Nephron (organoid): ENCODE results near the gene NEK11.
"Not testable (repeated sequence)": the region's sequence is repeated elsewhere in the genome, so short reads cannot be mapped to it uniquely, and the experiment has no call there.

ENCODE experiments used
- H3K27ac Mint-ChIP-seq, 3 experiments: 2 replicates each; pipeline ENCODE4 v1.8.0; 2020; ENCODE audit warnings: mixed read lengths in 3 of 3, mild to moderate bottlenecking in 2 of 3, moderate library complexity in 1 of 3
- H3K27me3 Mint-ChIP-seq: 2 replicates; pipeline ENCODE4 v1.8.0; 2021; ENCODE audit warnings: low read depth, mild to moderate bottlenecking, moderate library complexity, mixed read lengths
- H3K36me3 Mint-ChIP-seq: 2 replicates; pipeline ENCODE4 v1.8.0; 2020; ENCODE audit warnings: low read depth, mixed read lengths
- H3K4me1 Mint-ChIP-seq: 2 replicates; pipeline ENCODE4 v1.8.0; 2020; ENCODE audit warnings: mixed read lengths
- H3K4me3 Mint-ChIP-seq, 3 experiments: 2 replicates each; pipeline ENCODE4 v1.8.0; 2020; ENCODE audit warnings: mild to moderate bottlenecking in 3 of 3, mixed read lengths in 3 of 3, moderate library complexity in 2 of 3
- H3K9me3 Mint-ChIP-seq: 2 replicates; pipeline ENCODE4 v1.8.0; 2020; ENCODE audit warnings: mixed read lengths
- TF ChIP-seq, protein P1 (sequence below), 3 experiments: fragments of 200-600 bp; sonication (generic); IDR thresholded peaks; one replicate each; pipeline ENCODE4 v1.5.0; 2021; ENCODE audit warnings: antibody characterized with exemption in 3 of 3; ENCODE audit not compliant: unreplicated experiment in 3 of 3

Gene NEK11

DNA sequence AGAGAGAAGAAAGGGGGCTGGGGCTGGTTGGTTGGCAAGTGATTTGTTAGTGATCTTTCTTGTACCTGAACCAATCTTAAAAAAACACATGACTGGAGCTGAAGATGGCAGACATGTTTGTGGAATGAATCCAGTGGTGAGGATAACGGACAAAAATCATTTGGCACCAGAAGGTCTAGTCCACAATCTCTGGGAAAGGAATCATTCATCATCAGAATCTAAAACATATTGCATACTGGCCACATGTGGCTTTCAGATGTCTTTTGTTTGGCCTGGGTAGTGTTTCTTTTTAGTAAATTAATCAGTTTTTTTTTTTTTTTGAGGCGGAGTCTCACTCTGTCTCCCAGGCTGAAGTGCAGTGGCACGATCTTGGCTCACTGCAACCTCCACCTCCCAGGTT, 5.0 kb downstream of the NEK11 start:
- Mint-ChIP-seq H3K36me3 (peaks cover 14% of the 10 kb centered on the region), H3K4me1 (peaks cover 7% of the 10 kb centered on the region), H3K27me3 (no peaks in the 10 kb centered on the region), H3K4me3 (no peak overlapping the region), H3K9me3 (no peaks in the 10 kb centered on the region), H3K27ac (no peak overlapping the region)
- TF ChIP-seq, protein P1, sequence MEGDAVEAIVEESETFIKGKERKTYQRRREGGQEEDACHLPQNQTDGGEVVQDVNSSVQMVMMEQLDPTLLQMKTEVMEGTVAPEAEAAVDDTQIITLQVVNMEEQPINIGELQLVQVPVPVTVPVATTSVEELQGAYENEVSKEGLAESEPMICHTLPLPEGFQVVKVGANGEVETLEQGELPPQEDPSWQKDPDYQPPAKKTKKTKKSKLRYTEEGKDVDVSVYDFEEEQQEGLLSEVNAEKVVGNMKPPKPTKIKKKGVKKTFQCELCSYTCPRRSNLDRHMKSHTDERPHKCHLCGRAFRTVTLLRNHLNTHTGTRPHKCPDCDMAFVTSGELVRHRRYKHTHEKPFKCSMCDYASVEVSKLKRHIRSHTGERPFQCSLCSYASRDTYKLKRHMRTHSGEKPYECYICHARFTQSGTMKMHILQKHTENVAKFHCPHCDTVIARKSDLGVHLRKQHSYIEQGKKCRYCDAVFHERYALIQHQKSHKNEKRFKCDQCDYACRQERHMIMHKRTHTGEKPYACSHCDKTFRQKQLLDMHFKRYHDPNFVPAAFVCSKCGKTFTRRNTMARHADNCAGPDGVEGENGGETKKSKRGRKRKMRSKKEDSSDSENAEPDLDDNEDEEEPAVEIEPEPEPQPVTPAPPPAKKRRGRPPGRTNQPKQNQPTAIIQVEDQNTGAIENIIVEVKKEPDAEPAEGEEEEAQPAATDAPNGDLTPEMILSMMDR (IDR thresholded peaks at IDR 0.05; ENCODE audit: unreplicated experiment in 3 of 3): no peak

DNA sequence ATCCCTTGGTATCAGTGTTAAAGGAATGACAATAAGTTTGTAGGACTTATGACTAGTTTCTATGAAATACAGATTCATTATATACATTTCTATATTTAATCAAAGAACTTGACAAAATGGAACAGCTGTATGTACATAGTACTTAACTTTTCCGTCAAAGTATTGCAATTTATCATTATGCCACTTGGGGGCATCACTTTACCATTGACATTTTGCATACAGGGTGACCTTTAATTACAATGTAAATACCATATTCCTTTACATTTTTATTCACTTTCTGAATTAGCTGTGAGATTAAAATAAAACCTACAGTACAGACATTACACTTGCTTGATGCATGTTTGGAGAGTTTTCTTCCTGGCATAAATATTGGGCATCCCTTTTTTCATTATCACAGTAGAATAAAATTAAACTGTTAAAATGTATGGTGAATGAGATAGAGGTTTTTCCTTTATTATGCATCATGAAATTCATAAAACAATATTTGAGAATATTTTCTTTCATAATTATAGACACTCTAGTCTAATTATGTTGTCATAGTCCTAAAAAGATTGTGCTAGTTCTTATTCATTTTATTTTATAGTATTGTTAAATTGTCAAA, 6.9 kb downstream of the NEK11 start:
- Mint-ChIP-seq H3K4me1 (no peaks in the 10 kb centered on the region), H3K27ac (no peak overlapping the region), H3K4me3 (no peak overlapping the region), H3K36me3 (peaks cover 14% of the 10 kb centered on the region), H3K27me3 (no peaks in the 10 kb centered on the region), H3K9me3 (no peaks in the 10 kb centered on the region)
- TF ChIP-seq, protein P1 (IDR thresholded peaks at IDR 0.05; ENCODE audit: unreplicated experiment in 3 of 3): peak; percentile 42 to 65 (median 54)

DNA sequence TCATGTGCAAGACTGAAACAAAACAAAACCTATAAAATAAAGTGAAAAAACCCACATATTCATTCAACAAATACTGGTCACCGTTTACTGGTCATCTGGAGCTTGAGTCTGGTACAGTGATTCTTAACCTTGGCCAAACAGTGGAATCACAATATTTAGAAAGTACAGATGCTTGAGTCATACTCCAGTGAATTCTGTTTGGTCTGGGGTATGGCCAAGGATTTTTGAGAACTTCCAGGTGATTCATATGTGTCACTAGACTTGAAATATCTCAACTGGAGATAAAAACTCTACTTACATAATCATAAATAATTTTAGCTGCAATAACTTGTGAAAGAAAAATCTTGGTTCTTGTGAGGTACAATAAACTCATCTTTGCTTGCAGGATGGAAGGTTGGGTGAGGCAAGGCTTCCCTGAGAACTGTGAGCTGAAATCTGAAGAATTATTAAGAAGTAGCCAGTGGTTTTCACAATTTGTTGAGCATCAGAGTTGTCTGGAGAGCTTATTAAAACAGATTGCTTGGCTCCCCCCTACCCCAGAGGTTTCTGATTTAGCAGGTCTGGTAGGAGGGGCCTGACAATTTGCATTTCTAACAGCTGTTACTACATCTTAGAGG, 9.6 kb downstream of the NEK11 start:
- Mint-ChIP-seq H3K9me3 (peaks cover 2% of the 10 kb centered on the region), H3K27ac (no peak overlapping the region), H3K4me1 (no peaks in the 10 kb centered on the region), H3K4me3 (no peak overlapping the region), H3K27me3 (no peaks in the 10 kb centered on the region), H3K36me3 (peaks cover 20% of the 10 kb centered on the region)
- TF ChIP-seq, protein P1 (IDR thresholded peaks at IDR 0.05; ENCODE audit: unreplicated experiment in 3 of 3): no peak

DNA sequence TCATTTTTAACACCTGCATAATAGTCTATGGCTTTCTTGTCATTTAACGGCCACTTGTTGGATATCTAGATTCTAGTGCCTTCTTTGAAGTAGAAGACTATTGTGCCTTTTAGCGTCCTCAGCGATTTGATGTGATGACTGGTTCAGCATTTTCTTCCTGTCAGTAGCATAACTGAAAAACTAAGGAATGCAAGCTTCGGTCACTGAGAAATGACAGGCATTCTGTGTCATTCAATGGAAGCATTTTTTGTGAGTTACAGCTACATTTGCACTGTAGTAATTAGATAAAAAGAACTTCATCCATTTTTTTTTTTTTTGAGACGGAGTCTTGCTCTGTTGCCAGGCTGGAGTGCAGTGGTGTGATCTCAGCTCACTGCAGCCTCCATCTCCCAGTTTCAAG, 10.3 kb downstream of the NEK11 start:
- no peaks in the 10 kb centered on the region for H3K27me3 Mint-ChIP-seq
- no peak overlapping the region for H3K4me3 Mint-ChIP-seq
- H3K4me1 Mint-ChIP-seq: no peaks in the 10 kb centered on the region

DNA sequence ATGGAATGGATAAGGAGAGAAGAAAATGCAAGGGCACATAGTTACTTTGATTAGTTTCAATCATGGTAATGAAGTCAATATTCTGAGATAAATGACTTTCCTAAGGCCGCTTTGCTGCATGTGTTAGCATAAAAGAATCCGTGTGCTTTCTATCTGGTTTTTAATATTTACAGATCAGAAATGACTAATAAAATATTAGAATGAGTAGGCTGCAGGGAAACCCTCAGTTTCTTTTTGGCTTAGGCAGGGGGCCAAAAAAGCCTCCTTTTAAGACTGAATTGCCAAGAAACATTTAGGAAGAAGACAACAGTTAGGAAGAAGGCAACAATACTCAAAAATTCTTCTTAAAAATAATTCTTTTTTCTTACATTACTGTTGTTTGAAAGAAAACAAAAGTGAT, 11.6 kb downstream of the NEK11 start:
- TF ChIP-seq, protein P1 (IDR thresholded peaks at IDR 0.05; ENCODE audit: unreplicated experiment in 3 of 3): no peak
- Mint-ChIP-seq H3K36me3 (peaks cover 24% of the 10 kb centered on the region), H3K9me3 (peaks cover 7% of the 10 kb centered on the region), H3K27me3 (no peaks in the 10 kb centered on the region), H3K4me1 (no peaks in the 10 kb centered on the region), H3K4me3 (no peak overlapping the region), H3K27ac (no peak overlapping the region)

More for the DNA sequence above, 10.3 kb downstream of the NEK11 start:
- H3K9me3 Mint-ChIP-seq: peaks cover 5% of the 10 kb centered on the region
- TF ChIP-seq, protein P1 (IDR thresholded peaks at IDR 0.05; ENCODE audit: unreplicated experiment in 3 of 3): no peak
- H3K36me3 Mint-ChIP-seq: peaks cover 21% of the 10 kb centered on the region
- H3K27ac Mint-ChIP-seq: no peak overlapping the region

DNA sequence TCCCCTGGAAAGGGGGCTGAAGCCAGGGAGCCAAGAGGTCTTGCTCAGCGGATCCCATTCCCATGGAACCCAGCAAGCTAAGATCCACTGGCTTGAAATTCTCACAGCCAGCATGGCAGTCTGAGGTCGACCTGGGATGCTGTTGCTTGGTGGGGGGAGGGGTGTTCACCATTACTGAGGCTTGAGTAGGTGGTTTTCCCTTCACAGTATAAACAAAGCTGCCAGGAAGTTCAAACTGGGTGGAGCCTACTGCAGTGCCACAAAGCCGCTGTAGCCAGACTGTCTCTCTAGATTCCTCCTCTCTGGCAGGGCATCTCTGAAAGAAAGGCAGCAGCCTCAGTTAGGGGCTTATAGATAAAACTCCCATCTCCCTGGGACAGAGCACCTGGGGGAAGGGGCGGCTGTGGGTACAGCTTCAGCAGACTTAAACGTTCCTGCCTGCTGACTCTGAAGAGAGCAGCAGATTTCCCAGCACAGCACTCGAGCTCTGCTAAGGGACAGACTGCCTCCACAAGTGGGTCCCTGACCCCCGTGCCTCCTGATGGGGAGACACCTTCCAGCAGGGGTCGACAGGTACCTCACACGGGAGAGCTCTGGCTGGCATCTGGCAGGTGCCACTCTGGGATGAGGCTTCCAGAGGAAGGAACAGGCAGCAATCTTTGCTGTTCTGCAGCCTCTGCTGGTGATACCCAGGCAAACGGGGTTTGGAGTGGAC, 15.8 kb downstream of the NEK11 start:
- H3K4me1 Mint-ChIP-seq, H3K27me3 Mint-ChIP-seq, H3K27ac Mint-ChIP-seq: not testable (repeated sequence)

More for the DNA sequence above, 15.8 kb downstream of the NEK11 start:
- Mint-ChIP-seq H3K36me3 (peaks cover 26% of the 10 kb centered on the region), H3K9me3 (peaks cover 33% of the 10 kb centered on the region)
- H3K4me3 Mint-ChIP-seq: not testable (repeated sequence)
